ENCODE measurements around the gene GRM8.

DNA sequence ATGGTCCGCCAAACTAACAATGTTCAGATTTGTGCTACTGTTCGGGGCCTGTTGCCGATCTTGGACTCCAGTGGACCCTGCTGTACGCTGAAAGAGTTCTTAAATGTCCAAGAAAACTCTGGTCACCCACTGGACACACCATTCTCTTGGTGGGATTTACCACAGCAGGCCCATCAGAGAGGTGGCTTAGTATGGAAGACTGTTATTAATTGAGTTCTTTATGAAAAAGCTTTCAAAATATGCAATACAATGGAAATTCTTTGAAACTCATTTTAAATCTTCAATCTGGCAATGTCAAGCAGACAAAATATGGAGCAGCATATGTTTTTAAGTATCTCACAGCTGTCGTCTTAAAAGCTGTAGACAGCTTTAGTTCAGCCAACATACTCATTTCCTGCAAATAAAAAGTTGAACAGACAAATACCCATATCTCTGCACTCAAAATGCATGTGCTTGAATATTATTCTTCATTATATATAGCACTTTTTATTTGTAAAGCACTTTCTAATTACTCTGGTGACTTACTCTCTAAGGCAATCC is 37.4 kb upstream of the GRM8 start:
- TF ChIP-seq, protein P1, sequence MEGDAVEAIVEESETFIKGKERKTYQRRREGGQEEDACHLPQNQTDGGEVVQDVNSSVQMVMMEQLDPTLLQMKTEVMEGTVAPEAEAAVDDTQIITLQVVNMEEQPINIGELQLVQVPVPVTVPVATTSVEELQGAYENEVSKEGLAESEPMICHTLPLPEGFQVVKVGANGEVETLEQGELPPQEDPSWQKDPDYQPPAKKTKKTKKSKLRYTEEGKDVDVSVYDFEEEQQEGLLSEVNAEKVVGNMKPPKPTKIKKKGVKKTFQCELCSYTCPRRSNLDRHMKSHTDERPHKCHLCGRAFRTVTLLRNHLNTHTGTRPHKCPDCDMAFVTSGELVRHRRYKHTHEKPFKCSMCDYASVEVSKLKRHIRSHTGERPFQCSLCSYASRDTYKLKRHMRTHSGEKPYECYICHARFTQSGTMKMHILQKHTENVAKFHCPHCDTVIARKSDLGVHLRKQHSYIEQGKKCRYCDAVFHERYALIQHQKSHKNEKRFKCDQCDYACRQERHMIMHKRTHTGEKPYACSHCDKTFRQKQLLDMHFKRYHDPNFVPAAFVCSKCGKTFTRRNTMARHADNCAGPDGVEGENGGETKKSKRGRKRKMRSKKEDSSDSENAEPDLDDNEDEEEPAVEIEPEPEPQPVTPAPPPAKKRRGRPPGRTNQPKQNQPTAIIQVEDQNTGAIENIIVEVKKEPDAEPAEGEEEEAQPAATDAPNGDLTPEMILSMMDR (optimal IDR thresholded peaks at IDR 0.05 in 1 of 3, IDR thresholded peaks at IDR 0.05 in 1 of 3, conservative IDR thresholded peaks at IDR 0.05 in 1 of 3; ENCODE audit: extremely low read depth in 1 of 3, insufficient read depth in 2 of 3, low read length in 3 of 3): no peak
- TF ChIP-seq EZH2 (IDR thresholded peaks at IDR 0.05; ENCODE audit: low read length): no peak
